KOPT-K1 (cell line): Measurements from ENCODE around the gene MPG.

ENCODE experiments used
- H3K27ac ChIP-seq: fragments of 200-600 bp; sonication (generic); 2 replicates; pipeline ENCODE4 v1.5.1; 2016; ENCODE audit warnings: antibody characterized with exemption, mild to moderate bottlenecking, low read depth, low read length; ENCODE audit not compliant: poor library complexity, severe bottlenecking
- H3K36me3 ChIP-seq: fragments of 200-600 bp; sonication (generic); 2 replicates; pipeline ENCODE4 v1.5.1; 2017; ENCODE audit warnings: antibody characterized with exemption, mild to moderate bottlenecking, low read length, moderate library complexity; ENCODE audit not compliant: insufficient read depth
- H3K9me3 ChIP-seq: fragments of 200-600 bp; sonication (generic); 2 replicates; pipeline ENCODE4 v1.5.1; 2017; ENCODE audit warnings: antibody characterized with exemption, low read length, mild to moderate bottlenecking; ENCODE audit not compliant: insufficient read depth, poor library complexity, severe bottlenecking

MPG gene

DNA sequence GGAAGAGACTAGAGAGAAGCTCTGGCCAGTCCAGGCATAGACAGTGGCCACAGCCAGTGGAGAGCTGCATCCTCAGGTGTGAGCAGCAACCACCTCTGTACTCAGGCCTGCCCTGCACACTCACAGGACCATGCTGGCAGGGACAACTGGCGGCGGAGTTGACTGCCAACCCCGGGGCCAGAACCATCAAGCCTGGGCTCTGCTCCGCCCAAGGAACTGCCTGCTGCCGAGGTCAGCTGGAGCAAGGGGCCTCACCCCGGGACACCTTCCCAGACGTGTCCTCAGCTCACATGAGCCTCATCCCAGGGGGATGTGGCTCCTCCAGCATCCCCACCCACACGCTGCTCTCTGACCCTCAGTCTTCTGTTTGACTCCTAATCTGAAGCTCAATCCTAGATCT is 8.8 kb upstream of the MPG start:
- Histone ChIP-seq H3K9me3 (no peaks in the 10 kb centered on the region), H3K36me3 (no peaks in the 10 kb centered on the region), H3K27ac (no peak overlapping the region)

DNA sequence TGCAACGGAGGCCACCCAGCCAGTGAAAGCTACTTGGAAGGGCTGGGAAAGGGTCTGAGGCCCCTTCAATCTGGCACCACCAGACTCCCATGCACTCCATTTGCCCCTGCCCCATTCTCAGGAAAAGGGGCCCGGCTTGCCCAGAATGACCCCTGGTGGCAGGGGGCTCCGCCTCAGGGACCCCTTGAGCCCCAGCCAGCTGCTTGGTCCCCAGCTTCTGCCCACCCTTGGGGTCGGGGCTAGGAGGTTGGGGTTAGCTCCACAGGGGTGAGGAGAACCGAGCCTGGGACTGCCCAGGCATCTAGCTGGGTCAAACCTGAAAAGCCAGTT is 6.8 kb upstream of the MPG start:
- no peak overlapping the region for H3K27ac ChIP-seq
- H3K36me3 ChIP-seq: no peaks in the 10 kb centered on the region
- H3K9me3 ChIP-seq: no peaks in the 10 kb centered on the region

- Histone ChIP-seq H3K9me3 (no peaks in the 10 kb centered on the region), H3K36me3 (no peaks in the 10 kb centered on the region), H3K27ac (no peak overlapping the region)
Observed at GRCh38 chr16:71540-72401, 6.3 kb upstream of the MPG start.

DNA sequence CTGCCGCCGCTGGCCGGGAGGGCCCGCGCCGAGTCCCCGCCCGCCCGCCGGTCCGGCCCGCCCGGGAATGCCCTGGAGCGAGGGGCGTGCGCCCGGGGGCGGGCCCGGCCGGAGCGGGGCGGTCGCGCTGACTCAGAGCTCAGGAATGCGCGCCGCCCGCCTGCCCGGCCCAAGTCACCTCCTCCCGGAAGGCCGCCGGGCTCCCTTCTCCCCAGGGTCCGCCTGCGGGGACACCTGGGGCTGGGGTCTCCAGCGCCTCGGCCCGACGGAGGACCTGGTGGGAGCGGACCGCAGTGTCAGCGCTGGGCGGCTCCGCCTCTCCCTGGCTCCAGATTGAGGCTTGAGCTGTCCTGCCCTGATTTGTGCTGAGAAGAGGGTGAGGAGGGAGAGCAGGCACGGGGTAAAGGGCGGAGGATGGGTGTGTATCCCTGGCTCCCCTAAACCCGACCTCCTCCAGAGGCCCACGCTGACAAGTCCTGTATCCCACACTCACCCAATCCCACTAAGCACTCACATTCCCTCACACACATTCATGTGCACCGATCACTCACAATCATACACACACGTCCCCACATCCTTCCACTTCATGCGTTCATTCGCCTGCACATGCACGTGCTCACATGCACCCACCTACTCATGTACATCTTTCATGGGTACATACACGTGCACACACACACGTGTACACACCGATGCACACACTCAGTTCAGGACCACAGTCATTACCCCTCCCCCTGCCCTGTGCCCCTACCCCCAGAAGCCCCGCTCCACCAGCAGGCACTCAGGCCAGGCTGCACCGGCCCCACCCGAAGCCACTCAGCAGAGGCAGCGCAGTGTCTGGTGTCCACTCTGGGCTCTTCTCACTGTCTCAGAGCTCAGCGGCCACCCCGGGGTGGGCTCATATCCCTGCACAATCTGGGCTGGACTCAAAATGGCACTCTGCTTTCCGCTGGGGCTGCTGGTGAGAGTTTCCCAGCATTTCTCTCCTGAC is 5.2 kb upstream of the MPG start, which contains the start of gene RHBDF1:
RHBDF1 (minus strand) TSS at position 71 of the 988 bp plus-strand sequence. CDS start 7,616 bp downstream, outside the sequence.
- H3K27ac ChIP-seq: no peak within 1 kb of the TSS

DNA sequence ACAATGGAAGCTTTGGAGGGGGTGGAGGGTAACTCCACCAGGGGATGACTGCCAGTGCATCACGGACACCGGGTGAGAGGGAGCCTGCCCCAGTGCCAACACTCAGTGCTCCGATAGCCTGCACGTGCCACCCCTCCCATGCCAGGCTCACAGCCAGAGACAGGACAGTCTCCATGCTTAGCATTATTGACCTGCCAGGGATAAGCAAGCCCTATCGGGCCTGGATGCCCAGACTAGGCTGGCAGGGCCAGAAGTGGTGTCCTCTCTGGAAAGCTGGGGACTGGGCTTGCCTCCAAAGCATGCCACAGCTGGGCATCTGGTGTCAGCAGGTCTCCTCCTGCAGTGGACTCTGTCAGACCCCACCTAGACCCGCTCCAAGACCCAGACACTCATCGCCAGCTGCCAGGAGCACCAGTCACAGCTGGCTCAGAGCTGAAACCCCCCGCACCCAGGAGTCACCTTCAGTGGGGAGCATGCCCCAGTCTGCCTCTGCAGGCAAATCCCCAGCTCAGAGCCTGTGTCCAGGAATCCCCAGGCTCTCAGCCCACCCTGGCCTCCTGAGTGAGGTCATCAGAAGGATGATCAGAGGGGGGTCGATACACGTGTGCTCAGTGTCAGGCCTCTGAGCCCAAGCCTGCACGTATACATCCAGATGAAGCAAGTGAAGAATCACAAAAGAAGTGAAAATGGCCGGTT is 3.8 kb upstream of the MPG start:
- Histone ChIP-seq H3K9me3 (no peaks in the 10 kb centered on the region), H3K36me3 (no peaks in the 10 kb centered on the region), H3K27ac (no peak overlapping the region)

More for the DNA sequence above, 5.2 kb upstream of the MPG start, which contains the start of gene RHBDF1:
- Histone ChIP-seq H3K9me3 (no peaks in the 10 kb centered on the region), H3K36me3 (no peaks in the 10 kb centered on the region)

DNA sequence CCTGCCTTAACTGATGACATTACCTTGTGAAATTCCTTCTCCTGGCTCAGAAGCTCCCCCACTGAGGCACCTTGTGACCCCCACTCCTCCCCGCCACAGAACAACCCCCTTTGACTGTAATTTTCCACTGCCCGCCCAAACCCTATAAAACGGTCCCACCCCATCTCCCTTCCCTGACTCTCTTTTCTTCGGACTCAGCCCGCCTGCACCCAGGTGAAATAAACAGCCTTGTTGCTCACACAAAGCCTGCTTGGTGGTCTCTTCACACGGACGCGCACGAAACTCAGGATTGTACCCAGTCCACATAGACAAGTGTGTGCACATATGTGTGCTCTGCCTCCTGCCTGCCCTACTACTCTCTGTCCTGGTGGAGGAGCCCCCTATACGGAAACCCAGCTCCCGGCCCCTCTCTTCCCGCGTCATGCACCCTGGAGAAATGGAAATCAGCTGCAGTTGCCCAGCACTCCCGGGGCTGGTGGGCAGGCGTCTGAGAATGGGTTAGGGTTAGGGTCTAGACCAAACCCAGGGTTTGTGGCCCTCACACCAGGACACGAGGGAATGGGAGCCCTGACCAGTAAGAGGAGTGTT is 3.2 kb upstream of the MPG start:
- H3K27ac ChIP-seq: no peak overlapping the region
- peaks cover 6% of the 10 kb centered on the region; the same call in 1 of the 2 replicates for H3K36me3 ChIP-seq
- no peaks in the 10 kb centered on the region for H3K9me3 ChIP-seq

DNA sequence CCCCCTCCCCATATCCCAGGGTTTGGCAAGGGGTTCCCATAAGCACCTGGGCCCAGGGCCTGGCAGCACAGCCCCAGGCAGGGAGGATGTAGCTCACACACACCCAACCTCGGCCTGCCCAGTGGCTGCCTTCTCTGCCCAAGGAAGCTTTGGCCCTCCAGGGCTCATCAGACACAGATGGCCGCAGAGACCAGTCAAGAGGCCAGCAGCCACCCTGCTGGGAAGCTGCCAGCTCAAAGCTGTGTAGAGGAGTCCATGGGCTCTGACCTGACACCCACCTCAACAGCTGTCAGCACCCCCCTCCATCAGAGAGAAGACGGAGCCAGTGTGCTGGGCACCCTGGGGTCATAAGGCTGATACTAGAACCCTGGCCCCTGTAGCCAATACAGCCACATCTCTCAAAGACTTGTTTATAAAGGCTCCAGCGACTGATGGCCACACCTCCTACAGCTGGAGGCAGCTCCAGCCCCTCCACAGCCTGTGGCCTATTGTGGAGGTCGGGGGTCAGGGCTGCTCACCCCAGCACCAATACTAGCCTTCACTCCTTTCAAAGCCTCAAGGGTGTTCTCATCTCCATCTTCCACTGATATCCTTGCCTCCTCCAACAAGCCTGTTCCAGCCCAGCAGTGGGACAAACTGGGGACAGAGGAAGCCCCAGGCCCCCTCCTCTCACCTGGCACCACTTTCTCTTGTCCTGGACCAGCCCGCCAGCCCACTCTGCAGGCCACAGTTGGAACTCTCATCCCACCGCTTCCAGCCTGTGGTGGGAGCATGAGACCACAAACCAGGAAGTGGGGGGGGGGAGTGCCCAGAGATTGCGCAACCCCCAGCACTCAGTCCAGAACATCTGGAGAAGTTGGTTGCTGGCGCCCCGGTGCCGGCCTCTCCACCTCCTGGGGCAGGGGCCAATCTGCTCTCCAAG is 2.2 kb upstream of the MPG start:
- H3K36me3 ChIP-seq: peaks cover 6% of the 10 kb centered on the region; the same call in 1 of the 2 replicates
- no peak overlapping the region for H3K27ac ChIP-seq
- H3K9me3 ChIP-seq: no peaks in the 10 kb centered on the region

DNA sequence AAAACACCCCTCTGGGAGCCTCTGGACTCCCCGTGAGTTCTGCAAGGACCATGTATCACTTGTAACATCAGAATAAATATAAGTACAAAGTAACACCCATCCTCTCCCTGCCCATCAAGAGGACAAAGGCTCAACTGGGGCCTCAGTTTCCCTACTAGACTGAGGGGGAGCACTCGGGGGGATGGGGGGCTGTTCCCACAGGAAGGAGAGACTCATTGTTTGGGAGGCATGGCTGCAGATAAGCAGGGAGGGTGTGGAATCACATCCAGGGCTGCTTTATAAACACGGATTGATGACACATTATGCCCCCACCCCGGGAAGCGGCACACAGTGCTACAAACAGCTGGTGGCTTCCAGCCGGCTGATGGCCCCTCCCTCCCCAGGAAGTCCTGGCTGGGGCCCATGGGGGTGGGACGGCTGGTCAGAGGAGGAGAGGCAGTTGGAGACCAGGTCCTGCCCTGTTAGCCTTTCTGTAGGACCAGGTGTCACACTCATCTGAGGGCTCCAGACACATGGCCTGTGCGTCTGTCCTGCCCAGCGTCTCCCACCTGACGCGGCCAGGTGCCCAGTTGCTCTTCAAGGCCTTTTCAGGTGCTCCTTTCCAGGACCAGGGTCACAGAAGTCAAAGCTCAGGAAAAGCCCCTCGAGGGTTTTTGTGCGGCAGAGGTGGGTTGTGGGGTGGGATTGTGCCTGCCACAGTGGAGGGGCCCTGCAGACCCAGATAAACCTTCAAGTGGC is 1.3 kb upstream of the MPG start:
- Histone ChIP-seq H3K9me3 (no peaks in the 10 kb centered on the region), H3K27ac (peak overlapping the region; percentile 53), H3K36me3 (peaks cover 6% of the 10 kb centered on the region; the same call in 1 of the 2 replicates)

DNA sequence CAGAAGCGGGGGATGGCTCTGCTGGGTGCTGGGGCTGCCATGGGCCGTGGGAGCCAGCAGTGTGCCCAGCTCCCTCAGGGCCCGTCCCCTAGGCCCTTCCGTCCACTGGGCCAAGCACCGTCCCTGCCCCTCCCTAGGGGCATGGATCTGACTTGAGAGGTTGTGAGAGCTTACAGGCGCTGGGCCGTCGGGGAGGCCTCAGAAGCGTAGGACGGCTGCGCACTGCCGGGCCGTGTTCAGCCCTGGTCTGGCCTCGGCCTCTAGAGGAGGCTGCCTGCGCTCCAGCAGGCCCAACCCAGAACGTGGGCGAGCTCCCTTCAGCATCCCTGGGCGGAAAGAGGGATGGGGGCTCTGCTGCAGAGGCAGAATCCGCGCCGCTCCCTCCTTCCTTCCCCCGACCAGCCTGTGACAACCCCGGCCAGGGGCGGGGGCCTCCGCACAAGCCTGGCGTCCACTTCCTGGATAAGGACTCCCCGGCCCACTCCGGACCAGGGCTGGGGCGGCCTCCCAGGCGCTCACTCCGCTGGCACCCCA is 685 bp upstream of the MPG start:
- Histone ChIP-seq H3K9me3 (no peaks in the 10 kb centered on the region), H3K27ac (peak overlapping the region; percentile 53), H3K36me3 (peaks cover 6% of the 10 kb centered on the region; the same call in 1 of the 2 replicates)

DNA sequence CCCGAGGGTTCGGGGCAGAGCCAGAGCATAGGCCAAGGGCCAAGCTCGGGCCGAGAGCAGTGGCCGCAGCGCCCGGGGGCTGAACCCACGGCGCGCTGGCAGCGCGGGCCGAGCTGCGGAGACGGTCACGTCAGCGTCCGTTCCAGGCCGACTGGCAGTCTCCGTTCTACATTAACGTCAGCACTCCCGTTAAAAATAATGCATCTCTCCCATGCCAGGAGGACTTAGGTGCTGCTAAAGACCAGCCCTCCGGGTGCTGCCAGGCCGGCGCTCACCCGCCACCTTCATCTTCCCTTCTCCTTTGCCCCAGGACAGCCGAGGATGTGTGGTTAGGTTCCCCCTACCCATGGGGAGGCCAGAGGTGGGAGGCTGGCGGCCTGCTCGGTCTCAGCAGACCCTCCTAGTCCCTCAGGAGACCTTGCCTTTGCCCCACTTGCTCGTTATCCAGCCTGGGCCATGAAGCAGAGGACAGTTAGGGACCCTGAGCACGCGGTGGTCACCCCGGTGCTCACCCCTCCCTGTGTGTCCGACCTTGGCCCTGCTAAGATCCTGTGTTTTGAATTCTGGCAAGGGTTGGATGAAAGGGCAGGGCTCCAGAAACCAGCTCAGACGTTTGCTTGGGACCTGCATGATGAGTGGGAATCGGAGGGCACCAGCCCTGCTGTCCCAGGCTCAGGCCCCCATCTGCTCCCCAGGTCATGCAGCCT is 572 bp downstream of the MPG start:
- Histone ChIP-seq H3K27ac (peak overlapping the region; percentile 53), H3K9me3 (no peaks in the 10 kb centered on the region), H3K36me3 (peaks cover 14% of the 10 kb centered on the region; the same call in 1 of the 2 replicates)

DNA sequence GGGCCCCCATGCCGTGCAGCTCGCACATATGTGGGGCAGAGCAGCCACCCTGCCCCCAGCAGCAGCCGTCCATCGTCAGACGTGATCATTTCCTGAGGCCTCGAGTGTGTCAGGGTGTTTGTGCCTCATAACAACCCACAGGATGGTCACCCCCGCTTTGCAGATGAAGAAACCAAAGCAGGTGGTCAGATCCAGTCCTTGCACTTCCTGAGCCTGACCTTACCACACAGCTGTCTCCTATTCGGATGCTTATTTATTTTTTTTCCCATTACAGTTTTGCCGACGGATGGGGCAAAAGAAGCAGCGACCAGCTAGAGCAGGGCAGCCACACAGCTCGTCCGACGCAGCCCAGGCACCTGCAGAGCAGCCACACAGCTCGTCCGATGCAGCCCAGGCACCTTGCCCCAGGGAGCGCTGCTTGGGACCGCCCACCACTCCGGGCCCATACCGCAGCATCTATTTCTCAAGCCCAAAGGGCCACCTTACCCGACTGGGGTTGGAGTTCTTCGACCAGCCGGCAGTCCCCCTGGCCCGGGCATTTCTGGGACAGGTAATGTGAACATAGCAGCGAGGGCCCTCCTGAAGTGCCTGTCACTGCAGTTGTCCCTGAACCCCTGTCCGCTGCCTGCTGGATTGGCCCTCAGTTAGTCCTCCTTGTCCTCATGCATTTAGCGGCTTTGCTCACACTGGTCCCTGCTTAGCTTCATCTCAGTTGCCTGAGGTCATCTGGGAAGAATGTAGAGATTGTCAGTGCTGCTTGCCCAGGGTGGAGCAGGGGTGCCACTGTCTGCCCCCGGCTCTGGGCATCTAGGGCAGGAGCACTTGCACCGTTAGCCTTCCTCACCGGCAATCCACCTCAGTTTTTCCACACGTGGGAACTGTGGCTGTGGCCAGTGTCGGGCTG is 1.4 kb downstream of the MPG start:
- Histone ChIP-seq H3K9me3 (no peaks in the 10 kb centered on the region), H3K27ac (no peak overlapping the region), H3K36me3 (peaks cover 22% of the 10 kb centered on the region; the same call in 1 of the 2 replicates)
